22Rv1 (cell line): ENCODE measurements around the gene RSRC1.
"Not testable (repeated sequence)": the region's sequence is repeated elsewhere in the genome, so short reads cannot be mapped to it uniquely, and the experiment has no call there.

Source experiments
- H3K27ac ChIP-seq: fragments of 450-650 bp; 2 replicates; pipeline ENCODE4 v1.5.1; 2017
- ZFX ChIP-seq: fragments of 450-650 bp; IDR thresholded peaks from 2 replicates; pipeline ENCODE4 v1.6.1; 2017; ENCODE audit warnings: antibody characterized with exemption, borderline replicate concordance
- TF ChIP-seq, protein P1 (sequence below): fragments of 450-650 bp; IDR thresholded peaks from 2 replicates; pipeline ENCODE4 v1.5.1; 2017; ENCODE audit warnings: mild to moderate bottlenecking

RSRC1 gene

DNA sequence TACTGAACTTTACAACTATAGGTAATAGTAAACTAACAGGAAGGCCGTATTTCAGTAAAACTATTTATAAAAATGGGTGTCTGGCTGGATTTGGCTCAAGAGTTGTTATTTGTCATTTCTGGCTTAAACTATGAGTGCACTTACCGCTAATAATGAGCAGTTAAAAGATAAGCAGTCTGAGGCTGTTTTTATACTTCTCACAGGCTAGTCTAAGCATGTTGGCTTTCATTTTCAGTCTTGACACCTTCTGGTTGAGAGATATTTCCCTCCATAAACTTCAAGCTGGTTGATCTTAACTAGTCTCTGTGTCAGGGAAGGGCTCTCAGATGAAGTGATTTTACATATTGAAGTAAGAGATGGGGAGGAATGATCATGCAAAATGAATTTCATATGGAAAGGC, 96.1 kb downstream of the RSRC1 start:
- TF ChIP-seq, protein P1, sequence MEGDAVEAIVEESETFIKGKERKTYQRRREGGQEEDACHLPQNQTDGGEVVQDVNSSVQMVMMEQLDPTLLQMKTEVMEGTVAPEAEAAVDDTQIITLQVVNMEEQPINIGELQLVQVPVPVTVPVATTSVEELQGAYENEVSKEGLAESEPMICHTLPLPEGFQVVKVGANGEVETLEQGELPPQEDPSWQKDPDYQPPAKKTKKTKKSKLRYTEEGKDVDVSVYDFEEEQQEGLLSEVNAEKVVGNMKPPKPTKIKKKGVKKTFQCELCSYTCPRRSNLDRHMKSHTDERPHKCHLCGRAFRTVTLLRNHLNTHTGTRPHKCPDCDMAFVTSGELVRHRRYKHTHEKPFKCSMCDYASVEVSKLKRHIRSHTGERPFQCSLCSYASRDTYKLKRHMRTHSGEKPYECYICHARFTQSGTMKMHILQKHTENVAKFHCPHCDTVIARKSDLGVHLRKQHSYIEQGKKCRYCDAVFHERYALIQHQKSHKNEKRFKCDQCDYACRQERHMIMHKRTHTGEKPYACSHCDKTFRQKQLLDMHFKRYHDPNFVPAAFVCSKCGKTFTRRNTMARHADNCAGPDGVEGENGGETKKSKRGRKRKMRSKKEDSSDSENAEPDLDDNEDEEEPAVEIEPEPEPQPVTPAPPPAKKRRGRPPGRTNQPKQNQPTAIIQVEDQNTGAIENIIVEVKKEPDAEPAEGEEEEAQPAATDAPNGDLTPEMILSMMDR: no peak
- no peak for TF ChIP-seq ZFX

DNA sequence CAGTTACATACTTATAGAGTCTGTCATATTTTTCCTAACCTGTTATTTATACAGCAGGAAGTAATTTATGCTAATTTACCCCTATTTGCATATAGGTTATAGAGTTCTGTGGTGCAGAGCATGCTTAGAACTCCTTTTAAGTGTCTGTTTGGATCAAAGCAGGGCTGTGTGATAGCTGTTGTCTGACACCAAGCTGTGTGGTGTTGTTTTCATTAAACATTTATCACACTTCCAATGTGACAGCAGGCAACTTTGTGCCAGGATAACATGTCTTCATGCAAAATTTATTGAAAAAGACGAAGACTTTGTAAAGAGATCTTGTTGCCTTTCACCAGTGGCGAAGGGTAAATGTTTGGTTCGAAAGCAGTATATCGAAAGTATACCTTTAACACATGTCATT, 100.2 kb downstream of the RSRC1 start:
- no peak for TF ChIP-seq ZFX
- TF ChIP-seq, protein P1: no peak
- no peak overlapping the region for H3K27ac ChIP-seq

More for the DNA sequence above, 96.1 kb downstream of the RSRC1 start:
- no peak overlapping the region for H3K27ac ChIP-seq

DNA sequence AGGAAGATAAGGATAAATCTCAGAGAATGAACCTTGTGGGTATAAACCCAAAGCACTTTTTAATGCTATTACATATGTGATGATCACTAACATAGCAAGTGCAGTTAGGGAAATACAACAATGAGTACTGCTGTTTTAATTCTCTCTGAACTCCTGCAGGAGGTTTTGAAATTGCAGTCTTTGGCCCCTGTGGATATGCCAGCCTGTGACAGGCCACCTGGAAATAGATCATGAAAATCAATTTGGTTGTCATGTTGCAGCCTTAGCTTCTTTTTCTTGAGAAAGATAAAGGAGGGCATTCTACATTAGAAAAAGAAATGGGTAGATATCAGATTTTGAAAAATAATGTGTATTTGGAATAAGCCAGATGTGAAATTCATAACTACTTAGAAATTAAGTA, 103.6 kb downstream of the RSRC1 start:
- no peak for TF ChIP-seq ZFX
- TF ChIP-seq, protein P1: no peak
- H3K27ac ChIP-seq: no peak overlapping the region

DNA sequence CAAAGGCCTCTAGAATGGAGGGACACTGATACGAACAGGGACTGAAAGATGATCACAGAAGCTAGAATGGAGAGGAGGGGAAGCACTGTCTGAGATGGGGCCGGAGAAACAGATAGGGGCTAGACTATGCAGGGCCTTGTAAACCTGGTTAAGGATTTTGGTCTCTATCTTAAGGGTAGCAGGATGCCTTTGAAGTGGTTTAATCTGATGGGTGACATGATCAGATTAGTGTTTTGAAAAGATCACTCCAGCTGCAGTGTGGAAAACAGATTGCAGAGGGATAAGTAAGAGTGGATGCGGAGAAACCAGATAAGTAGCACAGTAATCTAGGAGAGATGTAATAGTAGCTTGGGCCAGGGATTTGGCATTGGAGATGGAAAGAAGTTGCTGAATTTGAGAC, 108.1 kb downstream of the RSRC1 start:
- no peak overlapping the region for H3K27ac ChIP-seq
- TF ChIP-seq, protein P1: no peak
- no peak for TF ChIP-seq ZFX

DNA sequence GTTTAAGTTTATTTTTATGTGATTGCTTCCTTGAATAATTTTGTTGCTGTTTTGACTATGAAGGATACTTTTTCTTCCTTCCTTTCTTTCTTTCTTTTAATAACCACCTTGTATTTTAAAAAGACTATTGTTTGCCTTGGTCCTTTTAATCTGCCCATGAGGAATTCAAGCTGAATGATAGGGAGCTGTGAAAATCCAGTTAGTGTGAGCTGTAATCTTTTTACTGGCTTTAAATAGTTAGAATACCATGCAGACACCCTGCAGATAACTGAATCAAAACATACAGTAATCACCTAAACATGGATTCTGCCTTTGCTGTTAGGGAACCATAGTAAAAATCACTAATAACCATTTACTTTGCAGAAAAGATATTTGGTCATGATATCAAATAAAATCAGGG, 110.7 kb downstream of the RSRC1 start:
- no peak for TF ChIP-seq ZFX
- TF ChIP-seq, protein P1: no peak
- no peak overlapping the region for H3K27ac ChIP-seq

DNA sequence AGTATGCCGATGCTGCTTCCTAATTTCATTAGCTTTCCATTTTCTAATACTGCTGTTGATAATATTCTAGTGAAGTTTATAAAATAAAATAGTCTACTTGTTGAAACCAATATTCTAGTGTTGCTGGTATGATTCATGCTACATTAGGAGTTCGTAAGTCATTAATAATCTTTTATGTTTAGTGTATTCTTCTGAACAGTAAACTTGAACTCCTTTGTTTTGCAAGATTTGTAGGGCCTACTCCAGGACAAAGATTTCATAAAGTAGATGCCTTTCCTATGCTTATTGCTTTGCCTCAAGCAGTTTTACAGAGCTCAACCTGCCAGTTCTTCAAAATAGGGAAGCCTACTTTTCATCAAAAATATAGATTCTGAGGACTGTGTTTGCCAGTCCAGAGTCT, 111.5 kb downstream of the RSRC1 start:
- TF ChIP-seq ZFX: no peak
- no peak overlapping the region for H3K27ac ChIP-seq

DNA sequence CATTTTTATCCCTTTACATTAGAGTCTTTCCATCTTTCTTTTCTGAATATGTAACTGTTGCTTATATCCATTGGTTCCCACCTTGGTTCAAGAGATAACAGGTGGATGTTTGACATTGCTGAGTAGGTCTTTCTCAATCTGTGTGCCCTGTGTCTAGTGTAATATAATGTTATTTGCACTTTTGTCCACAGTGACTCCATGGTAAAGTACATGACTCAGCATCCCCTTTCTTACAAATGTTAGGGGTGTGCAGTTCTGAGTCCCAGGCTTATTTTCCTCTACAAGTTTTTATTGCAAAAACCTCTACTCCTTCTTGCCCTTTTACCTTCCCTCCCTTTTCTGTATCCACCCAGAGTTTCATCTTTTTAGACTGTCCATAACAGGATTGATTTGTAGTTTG, 116.5 kb downstream of the RSRC1 start:
- TF ChIP-seq, protein P1: no peak
- no peak for TF ChIP-seq ZFX
- H3K27ac ChIP-seq: no peak overlapping the region

DNA sequence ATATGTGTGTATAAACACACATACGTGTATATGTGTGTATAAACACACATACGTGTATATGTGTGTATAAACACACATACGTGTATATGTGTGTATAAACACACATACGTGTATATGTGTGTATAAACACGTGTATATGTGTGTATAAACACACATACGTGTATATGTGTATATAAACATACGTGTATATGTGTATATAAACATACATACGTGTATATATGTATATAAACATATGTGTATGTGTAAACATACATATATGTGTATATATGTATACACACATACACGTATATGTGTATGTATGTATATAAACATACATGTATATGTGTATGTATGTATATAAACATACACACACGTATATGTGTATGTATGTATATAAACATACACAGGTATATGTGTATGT, 119.1 kb downstream of the RSRC1 start:
- H3K27ac ChIP-seq: not testable (repeated sequence)
